Calu3 (cell line): ENCODE results near the gene FGF3. TPM values are rescaled to one million over a fixed set of nuclear protein-coding genes. Genes with fewer than 3 reads are reported as not detected.

Experiments used
- BruUV-seq: library from RNA; stranded (reverse); fragments of 400-500 nt; replicated peaks from 2 replicates; lab custom pipeline; 2021; lab: Mats Ljungman, UMichigan
- CTCF ChIA-PET: fragments of 300-600 bp; sonication (Branson Sonifier 250); formaldehyde crosslinking; loops from one replicate; lab custom pipeline; 2022; ENCODE audit warnings: antibody characterized with exemption; lab: Charles Lee
- DNase-seq: peaks from one replicate; pipeline ENCODE4 v3.0.0; 2022
- H3K27ac Mint-ChIP-seq: one replicate; pipeline ENCODE4 v1.8.0; 2022; ENCODE audit warnings: mixed read lengths; ENCODE audit not compliant: unreplicated experiment
- H3K27me3 Mint-ChIP-seq: one replicate; pipeline ENCODE4 v1.8.0; 2022; ENCODE audit warnings: mixed read lengths; ENCODE audit not compliant: unreplicated experiment
- H3K36me3 Mint-ChIP-seq: one replicate; pipeline ENCODE4 v1.8.0; 2022; ENCODE audit warnings: mild to moderate bottlenecking, moderate library complexity, mixed read lengths; ENCODE audit not compliant: insufficient read depth, unreplicated experiment
- H3K4me1 Mint-ChIP-seq: one replicate; pipeline ENCODE4 v1.8.0; 2022; ENCODE audit warnings: mild to moderate bottlenecking, low read depth, mixed read lengths; ENCODE audit not compliant: unreplicated experiment
- H3K4me3 Mint-ChIP-seq: one replicate; pipeline ENCODE4 v1.8.0; 2022; ENCODE audit warnings: mild to moderate bottlenecking, low read depth, moderate library complexity, mixed read lengths; ENCODE audit not compliant: unreplicated experiment
- H3K9me3 Mint-ChIP-seq: one replicate; pipeline ENCODE4 v1.8.0; 2022; ENCODE audit warnings: low read depth, mixed read lengths; ENCODE audit not compliant: unreplicated experiment
- intact Hi-C: fragments of 100-400 bp; cut with micrococcal nuclease; formaldehyde crosslinking; loops from one replicate; pipeline ENCODE4 v1.10.0; 2022; ENCODE audit not compliant: unreplicated experiment
- total RNA-seq: library from RNA; stranded (reverse); gene quantifications from 2 replicates; pipeline ENCODE4 v1.2.3, GENCODE V29; 2022
- TF ChIP-seq, protein P1 (sequence below): fragments of 200-600 bp; IDR thresholded peaks from one replicate; pipeline ENCODE4 v1.8.0; 2022; ENCODE audit warnings: antibody characterized with exemption; ENCODE audit not compliant: unreplicated experiment

FGF3 gene
- total RNA-seq, 1 experiment from 2014 or later: not detected

- intact Hi-C loops: no loop called here
- CTCF ChIA-PET: no interaction called here
- no peaks in the 10 kb centered on the region for H3K36me3 Mint-ChIP-seq
- no peak overlapping the region for H3K27ac Mint-ChIP-seq
- DNase-seq: no peak
- no peaks in the 10 kb centered on the region for H3K4me1 Mint-ChIP-seq
- no TSS peak for BruUV-seq
- TF ChIP-seq, protein P1, sequence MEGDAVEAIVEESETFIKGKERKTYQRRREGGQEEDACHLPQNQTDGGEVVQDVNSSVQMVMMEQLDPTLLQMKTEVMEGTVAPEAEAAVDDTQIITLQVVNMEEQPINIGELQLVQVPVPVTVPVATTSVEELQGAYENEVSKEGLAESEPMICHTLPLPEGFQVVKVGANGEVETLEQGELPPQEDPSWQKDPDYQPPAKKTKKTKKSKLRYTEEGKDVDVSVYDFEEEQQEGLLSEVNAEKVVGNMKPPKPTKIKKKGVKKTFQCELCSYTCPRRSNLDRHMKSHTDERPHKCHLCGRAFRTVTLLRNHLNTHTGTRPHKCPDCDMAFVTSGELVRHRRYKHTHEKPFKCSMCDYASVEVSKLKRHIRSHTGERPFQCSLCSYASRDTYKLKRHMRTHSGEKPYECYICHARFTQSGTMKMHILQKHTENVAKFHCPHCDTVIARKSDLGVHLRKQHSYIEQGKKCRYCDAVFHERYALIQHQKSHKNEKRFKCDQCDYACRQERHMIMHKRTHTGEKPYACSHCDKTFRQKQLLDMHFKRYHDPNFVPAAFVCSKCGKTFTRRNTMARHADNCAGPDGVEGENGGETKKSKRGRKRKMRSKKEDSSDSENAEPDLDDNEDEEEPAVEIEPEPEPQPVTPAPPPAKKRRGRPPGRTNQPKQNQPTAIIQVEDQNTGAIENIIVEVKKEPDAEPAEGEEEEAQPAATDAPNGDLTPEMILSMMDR: no peak
- peaks cover 5% of the 10 kb centered on the region for H3K9me3 Mint-ChIP-seq
- H3K27me3 Mint-ChIP-seq: peaks cover 77% of the 10 kb centered on the region
- no peak overlapping the region for H3K4me3 Mint-ChIP-seq
Measured at GRCh38 chr11:69811431-69811830, 7.8 kb downstream of the FGF3 start.

- H3K27me3 Mint-ChIP-seq: peaks cover 67% of the 10 kb centered on the region
- BruUV-seq: no TSS peak
- no peak for DNase-seq
- intact Hi-C loops: no loop called here
- peaks cover 5% of the 10 kb centered on the region for H3K9me3 Mint-ChIP-seq
- H3K36me3 Mint-ChIP-seq: no peaks in the 10 kb centered on the region
- no peaks in the 10 kb centered on the region for H3K4me1 Mint-ChIP-seq
- H3K4me3 Mint-ChIP-seq: no peak overlapping the region
- CTCF ChIA-PET: no interaction called here
- H3K27ac Mint-ChIP-seq: no peak overlapping the region
- TF ChIP-seq, protein P1: no peak
Measured at GRCh38 chr11:69810289-69811118, 8.7 kb downstream of the FGF3 start.

DNA sequence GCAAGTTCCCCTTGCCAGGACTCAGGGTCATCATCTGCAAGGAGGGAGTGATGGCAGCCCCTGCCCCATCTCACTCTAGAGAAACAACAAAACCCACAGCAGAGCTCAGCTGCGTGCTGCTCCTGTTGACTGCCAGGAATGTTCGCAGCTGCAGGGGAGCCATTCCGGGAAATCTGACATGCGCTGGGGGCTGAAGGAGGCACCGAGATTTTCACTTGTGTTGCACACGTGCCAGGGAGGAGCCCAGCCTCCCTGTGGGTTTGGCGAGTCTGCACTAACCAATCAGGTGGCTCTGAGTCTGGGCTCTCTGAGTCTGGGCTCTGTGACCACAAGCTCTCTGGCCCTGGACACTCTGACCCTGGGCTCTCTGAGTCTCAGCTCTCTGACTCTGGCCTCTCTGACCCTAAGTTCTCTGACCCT is 10.5 kb downstream of the FGF3 start:
- TF ChIP-seq, protein P1: no peak
- peaks cover 3% of the 10 kb centered on the region for H3K36me3 Mint-ChIP-seq
- intact Hi-C loops: no loop called here
- H3K27ac Mint-ChIP-seq: no peak overlapping the region
- no peak for DNase-seq
- no peaks in the 10 kb centered on the region for H3K9me3 Mint-ChIP-seq
- CTCF ChIA-PET: no interaction called here
- H3K27me3 Mint-ChIP-seq: peaks cover 49% of the 10 kb centered on the region
- H3K4me3 Mint-ChIP-seq: no peak overlapping the region
- H3K4me1 Mint-ChIP-seq: no peaks in the 10 kb centered on the region
- BruUV-seq: no TSS peak

DNA sequence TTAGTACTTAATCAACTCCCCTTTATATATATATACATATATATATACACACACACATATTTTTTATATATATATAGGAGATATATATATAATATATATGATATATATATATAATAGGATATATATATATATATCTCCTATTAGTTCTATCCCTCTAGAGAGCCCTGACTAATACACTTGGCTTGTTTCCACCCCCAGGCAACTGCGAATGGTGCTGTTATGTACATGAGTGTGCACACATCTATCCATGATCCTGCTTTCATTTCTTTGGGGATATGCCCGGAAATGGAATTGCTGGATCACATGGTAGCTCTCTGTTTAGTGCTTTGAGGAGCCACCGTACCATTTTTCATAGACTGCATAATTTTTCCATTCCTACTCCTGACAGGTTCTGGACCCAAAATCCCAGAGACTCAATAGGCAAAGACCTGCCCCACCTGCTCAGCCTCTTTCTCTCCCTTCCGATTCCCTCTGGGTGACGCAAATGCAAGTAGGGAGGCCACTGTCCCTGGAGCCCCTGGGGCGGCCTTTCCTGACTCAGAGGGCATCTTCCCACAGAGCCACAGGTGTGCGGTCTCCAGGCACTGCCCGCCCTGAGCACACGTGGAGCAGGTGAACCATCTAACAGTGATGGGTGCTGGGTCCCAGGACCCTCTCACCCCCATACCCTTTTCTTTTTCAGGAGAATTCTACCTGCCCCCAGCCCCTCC is 12.0 kb downstream of the FGF3 start:
- no TSS peak for BruUV-seq
- CTCF ChIA-PET: no interaction called here
- Mint-ChIP-seq H3K27ac (no peak overlapping the region), H3K4me3 (no peak overlapping the region), H3K27me3 (peaks cover 36% of the 10 kb centered on the region), H3K36me3 (peaks cover 3% of the 10 kb centered on the region), H3K4me1 (no peaks in the 10 kb centered on the region), H3K9me3 (no peaks in the 10 kb centered on the region)
- intact Hi-C loops: no loop called here
- DNase-seq: no peak
- TF ChIP-seq, protein P1: no peak
